HFFc6 (cell line): ENCODE measurements around the gene RHBDF2. TPM values are rescaled to one million over a fixed set of nuclear protein-coding genes. Genes with fewer than 3 reads are reported as not detected.
"Not testable (repeated sequence)": the region's sequence is repeated elsewhere in the genome, so short reads cannot be mapped to it uniquely, and the experiment has no call there.

Source experiments
- DNase-seq: peaks from one replicate; pipeline ENCODE4 v3.0.0-alpha.2; 2018
- H3K27ac Mint-ChIP-seq: 2 replicates; pipeline ENCODE4 v1.8.0; 2020; ENCODE audit warnings: mild to moderate bottlenecking, mixed read lengths
- H3K27me3 Mint-ChIP-seq: 2 replicates; pipeline ENCODE4 v1.8.0; 2021; ENCODE audit warnings: mild to moderate bottlenecking, moderate library complexity, mixed read lengths; ENCODE audit not compliant: insufficient read depth
- H3K36me3 Mint-ChIP-seq: 2 replicates; pipeline ENCODE4 v1.8.0; 2021; ENCODE audit warnings: low read depth, mixed read lengths
- H3K4me1 Mint-ChIP-seq: 2 replicates; pipeline ENCODE4 v1.8.0; 2020; ENCODE audit warnings: low read depth, mixed read lengths
- H3K4me3 Mint-ChIP-seq: 2 replicates; pipeline ENCODE4 v1.8.0; 2020; ENCODE audit warnings: mild to moderate bottlenecking, moderate library complexity, mixed read lengths
- H3K9me3 Mint-ChIP-seq: 2 replicates; pipeline ENCODE4 v1.8.0; 2020; ENCODE audit warnings: mild to moderate bottlenecking, mixed read lengths
- total RNA-seq, 6 experiments: library from RNA; stranded (reverse); fragmentation: NEBNext Ultra II Directional; extraction: Animal tissue kit (Norgen Biotek cat#: 25700); gene quantifications; 2 replicates in 1 of 6; 3 replicates in 5 of 6; pipeline ENCODE4 v1.2.3, GENCODE V29; 2021
- TF ChIP-seq, protein P1 (sequence below): fragments of 200-600 bp; sonication (generic); IDR thresholded peaks from 2 replicates; pipeline ENCODE4 v1.5.0; 2021; ENCODE audit warnings: antibody characterized with exemption, mild to moderate bottlenecking

RHBDF2 gene
- total RNA-seq, 6 experiments from 2014 or later: 7.1 to 13.1 (median 9.4) TPM

DNA sequence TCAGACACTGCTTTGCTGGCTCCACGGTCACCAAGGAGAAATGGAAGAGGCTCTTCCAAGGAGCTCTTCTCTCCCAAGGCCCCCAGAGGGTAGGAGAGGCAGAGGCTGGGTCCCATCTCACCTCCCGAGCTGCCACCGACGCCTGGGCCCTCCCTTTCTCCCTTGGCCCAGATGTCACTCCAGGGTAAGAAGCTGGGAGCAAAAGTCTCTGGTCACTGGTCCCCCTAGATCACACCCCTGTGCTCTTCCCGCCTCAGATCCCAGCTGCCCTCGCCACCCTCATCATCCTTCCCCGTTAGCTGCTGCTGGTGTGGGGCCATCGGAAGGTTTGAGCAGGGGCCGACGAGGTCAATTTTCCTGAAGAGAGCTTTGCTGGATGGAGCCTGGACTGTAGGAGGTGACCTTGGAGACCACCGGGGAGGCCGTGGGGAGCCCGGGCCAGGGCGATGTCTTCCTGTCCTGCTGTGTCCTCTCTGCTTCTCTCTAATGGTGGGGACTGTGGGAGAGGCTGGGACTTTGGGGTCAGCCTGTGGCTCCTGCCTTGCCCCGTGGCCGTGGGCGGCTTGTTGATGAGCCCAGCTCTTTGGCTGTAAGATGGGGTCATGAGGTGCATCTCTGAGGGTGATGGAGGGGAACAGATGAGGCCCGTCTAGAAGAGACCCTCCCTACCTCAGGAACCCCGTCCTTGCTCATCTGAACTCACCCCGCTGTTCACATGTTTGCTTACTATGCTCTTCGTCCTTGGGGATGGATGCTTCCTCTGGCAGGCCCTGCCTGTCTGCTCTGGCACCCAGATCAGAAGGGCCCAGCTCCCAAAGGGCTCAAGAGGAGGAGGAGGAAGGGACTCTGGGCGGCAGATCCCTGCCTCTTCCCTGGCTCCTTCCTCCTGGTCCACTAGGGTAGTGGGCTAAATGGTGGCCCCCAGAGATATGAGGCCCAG is 11.4 kb upstream of the RHBDF2 start:
- peak overlapping the region; percentile 11; the same call in 1 of the 2 replicates for H3K27ac Mint-ChIP-seq
- no peak for DNase-seq
- H3K36me3 Mint-ChIP-seq: no peaks in the 10 kb centered on the region
- H3K27me3 Mint-ChIP-seq: peaks cover 14% of the 10 kb centered on the region
- TF ChIP-seq, protein P1, sequence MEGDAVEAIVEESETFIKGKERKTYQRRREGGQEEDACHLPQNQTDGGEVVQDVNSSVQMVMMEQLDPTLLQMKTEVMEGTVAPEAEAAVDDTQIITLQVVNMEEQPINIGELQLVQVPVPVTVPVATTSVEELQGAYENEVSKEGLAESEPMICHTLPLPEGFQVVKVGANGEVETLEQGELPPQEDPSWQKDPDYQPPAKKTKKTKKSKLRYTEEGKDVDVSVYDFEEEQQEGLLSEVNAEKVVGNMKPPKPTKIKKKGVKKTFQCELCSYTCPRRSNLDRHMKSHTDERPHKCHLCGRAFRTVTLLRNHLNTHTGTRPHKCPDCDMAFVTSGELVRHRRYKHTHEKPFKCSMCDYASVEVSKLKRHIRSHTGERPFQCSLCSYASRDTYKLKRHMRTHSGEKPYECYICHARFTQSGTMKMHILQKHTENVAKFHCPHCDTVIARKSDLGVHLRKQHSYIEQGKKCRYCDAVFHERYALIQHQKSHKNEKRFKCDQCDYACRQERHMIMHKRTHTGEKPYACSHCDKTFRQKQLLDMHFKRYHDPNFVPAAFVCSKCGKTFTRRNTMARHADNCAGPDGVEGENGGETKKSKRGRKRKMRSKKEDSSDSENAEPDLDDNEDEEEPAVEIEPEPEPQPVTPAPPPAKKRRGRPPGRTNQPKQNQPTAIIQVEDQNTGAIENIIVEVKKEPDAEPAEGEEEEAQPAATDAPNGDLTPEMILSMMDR: no peak
- H3K9me3 Mint-ChIP-seq: no peaks in the 10 kb centered on the region
- no peak overlapping the region for H3K4me3 Mint-ChIP-seq
- H3K4me1 Mint-ChIP-seq: peaks cover 31% of the 10 kb centered on the region

DNA sequence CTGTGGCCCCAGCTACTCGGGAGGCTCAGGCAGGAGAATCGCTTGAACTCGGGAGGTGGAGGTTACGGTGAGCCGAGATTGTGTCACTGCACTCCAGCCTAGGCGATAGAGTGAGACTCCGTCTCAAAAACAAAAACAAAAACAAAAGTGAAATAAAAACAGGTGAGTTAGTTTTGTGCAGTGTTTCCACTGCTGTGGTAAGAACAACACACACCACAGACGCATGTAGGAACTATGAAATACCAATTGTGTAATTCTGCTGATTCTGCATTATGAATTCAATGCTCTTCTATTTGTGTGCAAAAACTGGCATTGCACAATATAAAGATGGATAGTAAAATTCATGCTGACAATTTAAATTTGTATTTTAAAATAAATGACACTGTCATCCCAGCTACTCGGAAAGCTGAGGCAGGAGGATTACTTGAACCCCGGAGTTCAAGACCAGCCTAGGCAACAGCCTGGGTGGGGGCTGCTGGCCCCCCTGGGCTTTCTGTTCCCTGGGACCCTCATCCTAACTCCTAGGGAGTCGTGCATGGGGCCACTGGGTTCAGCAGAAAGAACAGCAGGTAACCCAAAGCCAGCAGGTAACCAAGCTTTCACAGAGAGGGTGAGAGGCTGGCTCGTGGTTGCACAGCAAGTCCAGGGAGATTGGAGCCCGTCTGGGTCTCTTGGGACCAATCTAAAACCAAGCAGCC is 10.6 kb upstream of the RHBDF2 start:
- Mint-ChIP-seq H3K27ac (no peak overlapping the region), H3K4me1 (peaks cover 34% of the 10 kb centered on the region), H3K27me3 (peaks cover 15% of the 10 kb centered on the region), H3K4me3 (no peak overlapping the region), H3K9me3 (no peaks in the 10 kb centered on the region), H3K36me3 (no peaks in the 10 kb centered on the region)
- TF ChIP-seq, protein P1: no peak
- DNase-seq: no peak

DNA sequence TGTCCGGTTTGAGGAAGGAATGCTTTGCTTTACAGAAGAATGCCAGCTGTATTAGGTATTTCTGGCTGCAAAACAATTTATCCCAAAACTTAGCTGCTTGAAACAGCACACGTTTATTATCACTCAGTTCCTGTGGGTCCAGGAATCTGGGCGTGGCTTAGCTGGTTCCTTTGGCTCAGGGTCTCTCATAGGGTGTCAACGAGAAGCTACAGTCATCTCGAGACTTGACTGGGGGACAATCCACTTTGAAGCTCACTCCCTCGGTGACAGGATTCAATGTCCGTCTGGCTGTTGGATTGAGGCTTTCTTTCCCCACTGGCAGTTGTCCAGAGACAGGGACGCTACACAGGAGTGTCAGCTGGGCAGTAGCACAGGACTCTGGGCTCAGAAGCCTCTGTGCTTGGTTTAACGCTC is 9.6 kb upstream of the RHBDF2 start:
- no peak for DNase-seq
- TF ChIP-seq, protein P1: no peak
- no peaks in the 10 kb centered on the region for H3K9me3 Mint-ChIP-seq
- no peak overlapping the region for H3K27ac Mint-ChIP-seq
- H3K36me3 Mint-ChIP-seq: no peaks in the 10 kb centered on the region
- H3K27me3 Mint-ChIP-seq: peaks cover 15% of the 10 kb centered on the region
- H3K4me3 Mint-ChIP-seq: no peak overlapping the region
- H3K4me1 Mint-ChIP-seq: peaks cover 31% of the 10 kb centered on the region

DNA sequence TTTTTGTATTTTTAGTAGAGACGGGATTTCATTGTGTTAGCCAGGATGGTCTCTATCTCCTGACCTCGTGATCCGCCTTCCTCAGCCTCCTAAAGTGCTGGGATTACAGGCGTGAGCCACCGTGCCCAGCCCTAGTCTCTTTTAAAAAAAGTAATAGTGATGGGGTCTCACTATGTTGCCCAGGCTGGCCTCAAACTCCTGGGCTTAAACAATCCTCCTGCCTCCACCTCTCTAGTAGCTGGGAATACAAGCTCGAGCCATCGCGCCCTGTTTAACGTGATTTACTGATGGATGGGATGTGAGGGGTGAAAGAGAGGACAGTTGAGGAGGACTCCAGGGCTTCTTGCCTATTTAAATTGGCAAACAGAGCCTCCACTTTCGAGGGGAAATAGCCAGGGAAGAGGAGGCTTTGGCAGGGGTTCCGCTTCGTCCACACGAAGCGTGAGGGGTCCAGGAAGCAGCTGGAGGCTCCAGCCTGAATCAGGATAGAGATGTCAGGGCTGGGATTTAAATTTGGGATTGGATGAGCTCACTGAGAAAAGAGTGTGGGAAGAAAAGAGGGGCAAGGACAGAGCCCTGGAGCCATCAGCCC is 7.3 kb upstream of the RHBDF2 start:
- not testable (repeated sequence) for H3K9me3 Mint-ChIP-seq, H3K4me3 Mint-ChIP-seq, DNase-seq, H3K27ac Mint-ChIP-seq, H3K36me3 Mint-ChIP-seq
- peaks cover 11% of the 10 kb centered on the region for H3K27me3 Mint-ChIP-seq
- peaks cover 13% of the 10 kb centered on the region for H3K4me1 Mint-ChIP-seq

DNA sequence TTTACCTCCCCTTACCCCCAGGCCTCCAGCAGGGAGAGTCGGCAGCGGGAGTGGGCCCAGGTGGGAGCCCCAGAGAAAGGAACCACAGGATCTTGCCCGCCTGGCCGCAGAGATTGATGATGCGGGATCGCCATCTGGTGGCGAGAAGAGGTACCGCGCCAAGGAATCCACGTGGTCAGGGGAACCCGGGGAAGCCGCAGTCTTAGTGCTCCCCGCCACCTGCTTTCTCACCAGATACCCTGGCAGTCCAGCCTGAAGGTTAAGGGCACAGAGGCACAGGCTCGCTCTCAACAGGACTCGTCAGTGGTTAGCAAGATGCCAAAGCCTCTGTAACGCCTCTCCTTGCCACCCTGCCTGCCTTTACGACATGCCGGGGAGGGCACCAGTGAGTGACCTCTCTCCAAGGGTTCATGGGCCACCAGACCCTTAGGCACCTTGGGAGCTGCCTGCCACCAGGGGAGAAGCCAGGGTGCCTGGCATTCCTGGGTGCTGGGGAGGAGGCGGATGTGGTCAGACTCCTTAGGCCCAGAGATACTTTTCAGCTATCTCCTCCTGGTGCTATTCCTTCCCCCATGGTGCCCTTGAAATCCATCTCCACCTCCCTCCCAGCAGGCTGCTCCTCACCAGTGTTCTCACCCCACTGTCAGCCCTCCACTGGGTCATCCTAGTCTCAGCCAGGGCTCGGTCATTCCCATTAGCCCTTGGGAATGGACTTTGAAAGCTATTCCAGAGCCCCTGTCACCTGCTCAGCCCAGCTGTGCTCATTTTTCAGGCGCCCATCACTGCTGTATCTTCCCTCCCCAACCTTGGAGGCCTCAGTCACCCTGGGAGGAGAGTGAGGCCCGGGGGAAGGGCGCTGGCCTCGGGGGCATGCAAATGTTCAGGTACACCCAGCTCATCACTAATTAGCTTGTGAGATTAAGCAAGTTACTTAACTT is 5.5 kb upstream of the RHBDF2 start:
- H3K27ac Mint-ChIP-seq: no peak overlapping the region
- peak; percentile 49 for DNase-seq
- H3K36me3 Mint-ChIP-seq: no peaks in the 10 kb centered on the region
- H3K4me1 Mint-ChIP-seq: peaks cover 17% of the 10 kb centered on the region
- H3K9me3 Mint-ChIP-seq: no peaks in the 10 kb centered on the region
- no peak overlapping the region for H3K4me3 Mint-ChIP-seq
- TF ChIP-seq, protein P1: peak; percentile 99
- H3K27me3 Mint-ChIP-seq: peaks cover 10% of the 10 kb centered on the region
